NCI-H526 treated with DMSO at 0.1 percent for 48 hours (cell line): ENCODE data around the gene TEDC2.
A peak's percentile ranks its signal among the peaks of the same experiment; 100 is the strongest.

Experiments
- DNase-seq: peaks from one replicate; lab custom pipeline; 2025; lab: John Stamatoyannopoulos, UW

TEDC2 gene

DNA sequence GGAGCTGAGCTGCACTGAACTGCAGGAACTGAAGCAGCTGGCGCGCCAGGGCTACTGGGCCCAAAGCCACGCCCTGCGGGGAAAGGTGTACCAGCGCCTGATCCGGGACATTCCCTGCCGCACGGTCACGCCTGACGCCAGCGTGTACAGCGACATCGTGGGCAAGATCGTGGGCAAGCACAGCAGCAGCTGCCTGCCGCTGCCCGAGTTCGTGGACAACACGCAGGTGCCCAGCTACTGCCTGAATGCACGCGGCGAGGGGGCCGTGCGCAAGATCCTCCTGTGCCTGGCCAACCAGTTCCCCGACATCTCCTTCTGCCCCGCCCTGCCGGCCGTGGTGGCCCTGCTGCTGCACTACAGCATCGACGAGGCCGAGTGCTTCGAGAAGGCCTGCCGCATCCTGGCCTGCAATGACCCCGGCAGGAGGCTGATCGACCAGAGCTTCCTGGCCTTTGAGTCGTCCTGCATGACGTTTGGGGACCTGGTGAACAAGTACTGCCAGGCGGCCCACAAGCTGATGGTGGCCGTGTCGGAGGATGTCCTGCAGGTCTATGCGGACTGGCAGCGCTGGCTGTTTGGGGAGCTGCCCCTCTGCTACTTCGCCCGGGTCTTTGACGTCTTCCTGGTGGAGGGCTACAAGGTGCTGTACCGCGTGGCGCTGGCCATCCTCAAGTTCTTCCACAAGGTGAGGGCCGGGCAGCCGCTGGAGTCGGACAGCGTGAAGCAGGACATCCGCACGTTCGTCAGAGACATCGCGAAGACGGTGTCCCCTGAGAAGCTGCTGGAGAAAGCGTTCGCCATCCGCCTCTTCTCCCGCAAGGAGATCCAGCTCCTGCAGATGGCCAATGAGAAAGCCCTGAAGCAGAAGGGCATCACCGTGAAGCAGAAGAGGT lies 36.6 kb downstream of the TEDC2 start:
- DNase-seq: no peak

GRCh38 chr16:2497116-2497630 lies 37.3 kb downstream of the TEDC2 start:
- no peak for DNase-seq

DNA sequence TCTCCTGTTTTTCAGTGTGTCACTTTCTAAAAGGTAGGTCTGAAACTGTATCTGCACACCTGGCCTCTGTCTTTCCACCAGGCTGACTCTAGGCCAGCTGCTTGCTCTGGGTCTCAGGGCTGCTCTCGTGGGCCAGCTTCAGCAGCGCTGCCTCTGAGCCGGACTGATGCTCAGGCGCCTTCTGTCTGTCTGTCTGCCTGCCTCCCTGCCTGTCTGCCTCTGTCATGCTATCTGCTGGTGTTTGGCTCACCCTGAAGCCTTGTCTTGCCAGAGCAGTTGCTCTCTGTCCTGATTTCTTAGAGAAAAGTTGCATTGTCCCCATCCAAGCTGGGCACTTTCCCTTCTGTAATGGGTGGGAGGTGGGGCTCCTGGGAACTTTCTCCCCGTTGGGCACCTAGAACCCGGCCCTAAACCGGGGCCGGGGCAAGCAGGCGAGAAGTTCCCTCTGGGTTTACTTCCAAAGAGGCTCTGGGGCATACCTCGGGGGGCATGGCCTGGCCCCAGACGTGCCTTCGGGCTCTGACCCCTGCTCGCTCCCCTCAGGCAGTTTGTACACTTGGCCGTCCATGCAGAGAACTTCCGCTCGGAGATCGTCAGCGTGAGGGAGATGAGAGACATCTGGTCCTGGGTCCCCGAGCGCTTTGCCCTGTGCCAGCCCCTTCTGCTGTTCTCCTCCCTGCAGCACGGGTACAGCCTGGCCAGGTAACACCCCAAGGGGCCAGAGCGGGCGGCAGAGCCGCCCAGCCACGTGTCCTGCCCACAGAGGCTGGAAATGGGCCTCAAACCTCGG lies 38.0 kb downstream of the TEDC2 start:
- DNase-seq: no peak

- no peak for DNase-seq
Observed at GRCh38 chr16:2498531-2499253, 38.8 kb downstream of the TEDC2 start.

DNA sequence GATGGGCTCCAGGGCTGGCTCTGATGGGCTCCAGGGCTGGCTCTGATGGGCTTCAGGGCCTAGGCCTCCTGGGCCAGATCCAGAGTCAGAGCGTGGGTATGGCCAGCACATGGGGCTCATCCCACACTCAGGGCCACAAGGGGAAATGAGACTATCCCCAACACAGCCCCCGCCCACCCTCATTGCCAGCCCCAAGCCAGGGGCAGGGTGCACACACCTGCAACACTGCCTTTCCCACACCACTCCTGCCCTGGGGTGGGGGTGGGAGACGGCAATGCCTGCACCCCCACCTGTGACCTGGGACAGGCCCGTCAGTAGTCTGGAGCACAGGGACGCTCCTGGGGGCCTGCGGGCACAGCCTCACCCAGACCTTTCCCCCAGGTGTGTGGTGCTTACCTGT lies 39.5 kb downstream of the TEDC2 start:
- no peak for DNase-seq

DNA sequence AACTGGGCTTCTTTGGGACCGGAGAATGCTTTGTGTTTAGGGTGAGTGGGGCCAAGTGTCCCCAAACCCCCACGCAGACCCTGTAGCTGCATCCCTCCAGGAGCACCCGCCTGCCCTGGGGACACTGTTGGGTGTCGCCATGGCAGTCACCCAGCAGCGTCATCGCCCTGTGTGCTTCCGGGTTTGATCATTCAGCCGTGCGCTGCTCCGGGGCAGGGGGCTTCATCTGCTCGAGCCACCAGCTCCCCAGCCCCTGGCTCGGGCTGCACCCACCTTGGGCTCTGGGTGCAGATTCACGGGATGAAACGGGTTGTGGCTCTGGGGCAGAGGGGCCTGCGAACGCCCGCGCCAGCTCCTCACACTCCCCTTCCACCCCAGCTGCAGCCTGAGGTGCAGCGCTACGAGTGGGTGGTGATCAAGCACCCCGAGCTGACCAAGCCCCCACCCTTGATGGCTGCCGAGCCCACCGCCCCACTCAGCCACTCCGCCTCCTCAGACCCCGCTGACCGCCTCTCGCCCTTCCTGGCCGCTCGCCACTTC lies 40.1 kb downstream of the TEDC2 start:
- no peak for DNase-seq

GRCh38 chr16:2500430-2500917 lies 40.6 kb downstream of the TEDC2 start:
- DNase-seq: no peak

DNA sequence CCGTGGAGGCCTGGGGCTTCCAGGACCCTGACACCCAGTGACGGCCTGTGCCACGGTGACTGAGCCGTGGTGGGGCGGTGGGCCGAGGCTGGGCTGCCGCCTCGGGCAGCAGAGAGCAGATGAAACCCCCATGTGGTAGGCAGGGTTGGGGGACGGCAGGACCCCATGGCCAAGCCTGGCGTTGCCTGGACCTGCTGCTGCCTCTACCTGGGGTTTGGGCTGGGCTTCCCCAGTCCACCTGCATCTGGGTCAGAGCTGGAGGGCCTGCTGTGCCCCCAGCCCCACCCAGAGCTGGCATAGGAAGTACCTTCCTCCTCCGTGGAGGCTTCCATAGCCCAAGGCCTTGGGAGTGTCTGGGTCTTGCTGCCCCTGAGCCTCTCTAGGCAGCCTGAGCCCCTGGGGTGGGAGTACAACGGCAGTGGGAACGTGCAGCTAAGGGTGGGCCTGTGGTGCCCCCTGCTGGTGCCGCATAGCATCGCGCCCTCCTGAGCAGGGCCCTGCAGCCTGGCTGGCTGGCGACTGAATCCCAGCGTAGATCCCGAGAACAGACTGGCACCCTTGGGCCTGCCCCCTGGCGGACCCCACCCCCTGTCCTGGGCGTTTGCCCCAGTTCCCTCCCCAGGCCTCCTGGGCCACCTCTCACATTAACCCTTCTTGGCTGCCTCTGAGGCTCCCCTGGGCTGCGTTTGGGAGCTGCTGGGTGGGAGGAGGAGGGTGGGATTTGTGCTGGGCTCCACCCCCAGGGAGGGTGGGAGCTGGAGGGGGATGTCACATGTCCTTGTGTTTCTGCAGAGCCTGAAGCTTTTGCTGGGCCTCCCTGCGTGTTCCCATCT lies 41.2 kb downstream of the TEDC2 start:
- DNase-seq: peak; percentile 30

- DNase-seq: no peak
Observed at GRCh38 chr16:2501946-2502895, 42.3 kb downstream of the TEDC2 start.

- no peak for DNase-seq
Observed at GRCh38 chr16:2505695-2506094, 45.8 kb downstream of the TEDC2 start.

GRCh38 chr16:2507052-2507659 lies 47.2 kb downstream of the TEDC2 start:
- no peak for DNase-seq

- no peak for DNase-seq
Observed at GRCh38 chr16:2507665-2508064, 47.8 kb downstream of the TEDC2 start.

- no peak for DNase-seq
Observed at GRCh38 chr16:2508722-2509400, 49.0 kb downstream of the TEDC2 start.

- DNase-seq: no peak
Observed at GRCh38 chr16:2511128-2511800, 51.4 kb downstream of the TEDC2 start.

DNA sequence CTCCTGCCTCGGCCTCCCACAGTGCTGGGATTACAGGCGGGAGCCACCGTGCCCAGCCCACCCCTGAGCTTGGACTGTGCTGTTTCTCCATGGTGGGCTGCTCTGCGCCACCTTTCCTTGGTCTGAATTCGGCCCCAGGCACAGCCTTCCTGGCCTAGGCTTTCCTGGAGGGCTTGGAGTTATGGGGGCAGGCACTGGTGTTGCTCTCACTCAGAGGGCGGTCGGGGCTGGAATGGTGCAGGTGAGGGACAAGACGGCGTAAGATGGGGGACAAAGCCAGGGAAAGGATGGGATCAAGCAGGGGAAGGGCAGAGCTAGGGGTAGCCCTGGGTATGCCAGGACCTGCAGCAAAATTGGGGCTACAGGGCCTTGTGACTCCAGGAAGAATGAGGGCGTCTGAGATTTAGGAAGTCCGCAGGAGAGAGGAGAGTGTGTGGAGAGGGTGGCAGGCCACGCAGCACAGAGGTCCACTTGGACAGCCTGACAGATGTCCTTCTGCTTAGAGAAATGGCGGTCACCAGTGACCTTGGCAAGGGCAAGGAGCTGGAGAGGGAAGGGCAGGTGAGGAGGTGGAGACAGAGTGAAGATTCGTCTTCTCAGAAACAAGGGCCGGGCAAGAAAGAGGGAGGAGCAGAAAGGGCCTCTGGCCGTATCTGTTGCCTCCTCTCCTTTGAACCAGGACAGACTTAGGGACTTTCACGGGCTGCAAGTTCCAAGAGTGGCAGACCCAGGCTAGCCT lies 52.3 kb downstream of the TEDC2 start:
- no peak for DNase-seq

DNA sequence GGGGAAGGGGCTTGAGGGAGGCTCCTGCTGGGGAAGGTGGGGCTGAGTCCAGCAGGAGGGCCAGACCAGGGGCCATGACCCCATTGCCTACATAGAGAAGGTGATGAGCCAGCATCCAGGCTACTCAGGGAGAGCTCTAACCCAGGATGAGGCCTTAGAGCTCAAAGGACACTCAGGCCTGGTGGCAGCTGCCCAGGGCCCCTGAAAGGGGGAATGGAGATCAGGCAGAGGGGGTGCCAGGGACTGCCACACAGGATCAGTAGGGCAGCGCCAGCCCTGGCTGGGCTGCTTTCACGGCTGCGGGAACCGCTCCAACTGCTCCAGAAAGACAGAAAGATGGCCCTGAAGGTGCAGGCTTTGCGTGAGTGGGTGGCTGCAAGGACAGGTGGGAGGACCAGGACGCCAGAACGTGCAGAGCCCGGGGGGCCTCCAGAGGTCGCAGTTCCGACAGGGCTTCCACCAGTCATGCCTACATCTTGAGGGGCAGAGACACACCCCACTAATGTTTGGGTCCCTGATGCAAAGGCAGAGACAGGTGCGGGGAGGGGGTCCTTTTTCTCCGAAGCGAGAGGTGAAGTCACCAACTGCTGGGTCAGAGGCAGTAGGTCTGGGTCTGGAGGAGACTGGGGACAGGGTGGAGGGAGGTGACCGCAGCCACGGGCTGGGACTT lies 53.0 kb downstream of the TEDC2 start:
- peak; percentile 4 for DNase-seq
